Upper lobe of right lung (tissue), 1 donor: Measurements from ENCODE around the gene STAT1. TPM values are rescaled to one million over a fixed set of nuclear protein-coding genes. Genes with fewer than 3 reads are reported as not detected.

ENCODE experiments used
- ATAC-seq: fragments of 200-7000 bp; cut with Tn5 transposase; one replicate; pipeline ENCODE4 v1.9.1; 2020; ENCODE audit warnings: mild to moderate bottlenecking, moderate library complexity
- DNase-seq: peaks from one replicate; pipeline ENCODE4 v3.0.0-alpha.2; 2020
- H3K27ac ChIP-seq: fragments of 200-600 bp; one replicate; pipeline ENCODE4 v1.8.0; 2022
- H3K27me3 ChIP-seq: fragments of 200-600 bp; one replicate; pipeline ENCODE4 v1.8.0; 2022; ENCODE audit warnings: mild to moderate bottlenecking
- H3K36me3 ChIP-seq: fragments of 200-600 bp; one replicate; pipeline ENCODE4 v1.8.0; 2022
- H3K4me1 ChIP-seq: fragments of 200-600 bp; one replicate; pipeline ENCODE4 v1.8.0; 2022
- H3K4me3 ChIP-seq: fragments of 200-600 bp; one replicate; pipeline ENCODE4 v1.8.0; 2022; ENCODE audit warnings: mild to moderate bottlenecking
- H3K9me3 ChIP-seq: fragments of 200-600 bp; one replicate; pipeline ENCODE4 v1.8.0; 2022
- intact Hi-C: fragments of 100-400 bp; cut with DNase I; formaldehyde crosslinking; loops from one replicate; pipeline ENCODE4 v1.11.0; 2022
- total RNA-seq: library from RNA; stranded (reverse); fragmentation: NEBNext Ultra II Directional; extraction: Animal tissue kit (Norgen Biotek cat#: 25700); gene quantifications from one replicate; pipeline ENCODE4 v1.2.1, GENCODE V29; 2021
- TF ChIP-seq, protein P1 (sequence below): fragments of 200-600 bp; IDR thresholded peaks from one replicate; pipeline ENCODE4 v1.8.0; 2022; ENCODE audit warnings: antibody characterized with exemption
- donor health status: DM: no; HTN: yes; CAD: no; lungs with severe emphysema.

The STAT1 gene
- total RNA-seq, 1 donor from 2014 or later = 98.6 TPM

DNA sequence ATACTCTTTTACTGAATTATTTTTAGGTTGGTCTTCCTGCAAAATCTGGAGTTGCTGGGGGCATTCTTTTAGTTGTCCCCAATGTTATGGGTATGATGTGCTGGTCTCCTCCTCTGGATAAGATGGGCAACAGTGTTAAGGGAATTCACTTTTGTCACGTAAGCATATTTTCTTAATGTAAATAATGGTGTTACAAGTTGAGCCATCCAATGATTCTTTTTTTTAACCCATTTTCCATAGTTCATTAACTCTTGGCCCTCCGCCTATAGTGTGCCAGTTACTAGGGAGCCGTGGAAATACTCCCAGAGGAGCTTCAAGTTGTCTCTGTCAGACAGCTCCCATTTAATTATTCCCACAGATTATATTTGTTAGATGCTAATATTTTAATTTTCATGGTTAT, 83.6 kb downstream of the STAT1 start:
- ATAC-seq (no peak), DNase-seq (no peak)
- peaks cover 78% of the 10 kb centered on the region for H3K36me3 ChIP-seq
- no peak overlapping the region for H3K4me3 ChIP-seq
- intact Hi-C loops = loop anchor here (10.0 kb wide), 1 partner anchor 54 kb away; no protein-coding TSS in a partner anchor
- no peak overlapping the region for H3K27ac ChIP-seq
- H3K27me3 ChIP-seq = no peaks in the 10 kb centered on the region
- no peaks in the 10 kb centered on the region for H3K4me1 ChIP-seq
- no peaks in the 10 kb centered on the region for H3K9me3 ChIP-seq
- TF ChIP-seq, protein P1, sequence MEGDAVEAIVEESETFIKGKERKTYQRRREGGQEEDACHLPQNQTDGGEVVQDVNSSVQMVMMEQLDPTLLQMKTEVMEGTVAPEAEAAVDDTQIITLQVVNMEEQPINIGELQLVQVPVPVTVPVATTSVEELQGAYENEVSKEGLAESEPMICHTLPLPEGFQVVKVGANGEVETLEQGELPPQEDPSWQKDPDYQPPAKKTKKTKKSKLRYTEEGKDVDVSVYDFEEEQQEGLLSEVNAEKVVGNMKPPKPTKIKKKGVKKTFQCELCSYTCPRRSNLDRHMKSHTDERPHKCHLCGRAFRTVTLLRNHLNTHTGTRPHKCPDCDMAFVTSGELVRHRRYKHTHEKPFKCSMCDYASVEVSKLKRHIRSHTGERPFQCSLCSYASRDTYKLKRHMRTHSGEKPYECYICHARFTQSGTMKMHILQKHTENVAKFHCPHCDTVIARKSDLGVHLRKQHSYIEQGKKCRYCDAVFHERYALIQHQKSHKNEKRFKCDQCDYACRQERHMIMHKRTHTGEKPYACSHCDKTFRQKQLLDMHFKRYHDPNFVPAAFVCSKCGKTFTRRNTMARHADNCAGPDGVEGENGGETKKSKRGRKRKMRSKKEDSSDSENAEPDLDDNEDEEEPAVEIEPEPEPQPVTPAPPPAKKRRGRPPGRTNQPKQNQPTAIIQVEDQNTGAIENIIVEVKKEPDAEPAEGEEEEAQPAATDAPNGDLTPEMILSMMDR = no peak

DNA sequence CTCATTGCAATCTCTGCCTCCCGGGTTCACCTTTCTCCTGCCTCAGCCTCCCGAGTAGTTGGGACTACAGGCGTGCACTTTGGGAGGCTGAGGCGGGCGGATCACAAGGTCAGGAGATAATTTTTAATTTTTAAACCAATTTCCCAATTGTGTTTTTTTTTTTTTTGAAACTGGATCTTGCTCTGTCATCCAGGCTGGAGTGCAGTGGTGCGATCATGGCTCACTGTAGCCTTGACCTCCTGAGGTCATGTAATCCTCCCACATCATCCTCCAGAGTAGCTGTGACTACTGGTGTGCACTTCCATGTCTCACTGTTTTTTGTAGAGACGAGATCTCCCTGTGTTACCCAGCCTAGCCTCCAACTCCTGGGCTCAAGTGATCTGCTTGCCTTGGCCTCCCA, 84.1 kb downstream of the STAT1 start:
- no peak for DNase-seq
- intact Hi-C loops = loop anchor here (10.0 kb wide), 1 partner anchor 55 kb away; no protein-coding TSS in a partner anchor
- ATAC-seq = no peak
- no peak overlapping the region for H3K27ac ChIP-seq
- H3K9me3 ChIP-seq = no peaks in the 10 kb centered on the region
- TF ChIP-seq, protein P1 = no peak
- no peaks in the 10 kb centered on the region for H3K27me3 ChIP-seq
- H3K36me3 ChIP-seq = peaks cover 83% of the 10 kb centered on the region
- no peak overlapping the region for H3K4me3 ChIP-seq
- no peaks in the 10 kb centered on the region for H3K4me1 ChIP-seq

DNA sequence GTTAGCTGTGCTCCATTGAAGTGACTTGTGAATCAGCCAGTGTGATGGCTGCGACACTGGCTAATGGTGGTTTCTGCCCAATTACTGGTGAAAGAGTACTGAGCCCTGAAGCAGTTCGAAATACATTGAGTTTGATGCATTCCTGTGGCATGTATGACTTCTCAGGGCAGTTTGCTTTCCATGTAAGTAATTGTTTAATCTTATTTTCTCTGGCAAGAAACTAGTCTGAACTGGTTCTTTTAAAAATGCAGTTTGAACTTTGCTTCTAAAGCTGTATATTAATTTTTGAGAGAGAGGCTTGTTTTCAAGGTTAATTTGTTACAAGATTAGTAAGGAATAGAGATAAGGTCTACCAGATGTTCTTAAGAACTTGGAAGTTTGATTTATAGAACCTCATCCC, 86.7 kb downstream of the STAT1 start:
- intact Hi-C loops = no loop called here
- ATAC-seq (no peak), DNase-seq (no peak)
- H3K27me3 ChIP-seq = no peaks in the 10 kb centered on the region
- peak overlapping the region; percentile 7 for H3K27ac ChIP-seq
- peaks cover 89% of the 10 kb centered on the region for H3K36me3 ChIP-seq
- TF ChIP-seq, protein P1 = no peak
- no peaks in the 10 kb centered on the region for H3K4me1 ChIP-seq
- no peaks in the 10 kb centered on the region for H3K9me3 ChIP-seq
- no peak overlapping the region for H3K4me3 ChIP-seq

DNA sequence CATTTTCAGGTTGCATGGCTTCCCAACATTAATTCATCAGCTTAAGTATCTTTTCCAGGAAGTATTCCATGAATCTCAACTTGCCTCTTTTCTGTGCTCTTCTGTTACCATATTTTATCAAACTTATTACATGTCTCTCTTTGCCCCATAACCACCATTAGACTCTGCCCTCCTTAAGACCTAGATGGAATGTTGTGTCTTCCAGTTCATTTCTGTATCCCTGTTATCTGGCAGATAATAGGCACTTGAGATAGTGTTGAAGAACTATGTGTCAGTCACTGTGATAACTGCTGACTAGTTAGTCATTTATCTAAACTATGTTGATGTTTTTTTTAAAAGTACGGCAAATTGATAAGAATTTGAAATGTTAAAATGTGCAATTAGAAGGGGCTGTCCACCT, 91.6 kb downstream of the STAT1 start:
- no peak for ATAC-seq

DNA sequence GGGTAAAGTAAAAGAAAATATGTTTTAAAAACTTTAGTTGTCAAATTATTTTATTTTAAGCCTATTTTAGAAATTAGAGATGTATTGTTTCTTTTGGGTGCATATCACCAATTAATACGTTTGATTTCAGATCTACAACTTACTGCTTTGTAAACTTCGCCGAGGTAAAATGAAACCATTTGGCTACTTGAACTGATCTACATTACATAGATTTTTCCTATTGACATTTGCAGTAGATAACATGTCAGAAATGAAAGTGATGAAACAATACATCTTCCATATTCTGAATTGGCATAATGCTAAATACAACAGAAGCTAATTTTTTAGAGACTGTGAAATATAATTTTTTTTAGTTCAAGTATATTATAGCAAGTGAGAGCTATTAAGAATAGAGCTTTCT, 93.9 kb downstream of the STAT1 start:
- Histone ChIP-seq H3K9me3 (no peaks in the 10 kb centered on the region), H3K4me1 (no peaks in the 10 kb centered on the region), H3K27me3 (no peaks in the 10 kb centered on the region), H3K36me3 (peaks cover 75% of the 10 kb centered on the region), H3K27ac (no peak overlapping the region), H3K4me3 (no peak overlapping the region)
- ATAC-seq (no peak), DNase-seq (no peak)
- intact Hi-C loops = no loop called here
- TF ChIP-seq, protein P1 = no peak

More for the DNA sequence above, 91.6 kb downstream of the STAT1 start:
- Histone ChIP-seq H3K9me3 (no peaks in the 10 kb centered on the region), H3K4me3 (no peak overlapping the region), H3K36me3 (peaks cover 80% of the 10 kb centered on the region), H3K27ac (no peak overlapping the region), H3K27me3 (no peaks in the 10 kb centered on the region), H3K4me1 (no peaks in the 10 kb centered on the region)
- intact Hi-C loops = no loop called here
- TF ChIP-seq, protein P1 = no peak
- DNase-seq = no peak

Other genes starting within 250 kb of the STAT1 start
- gene GLS, start 133.3 kb downstream of the STAT1 start, total RNA-seq = 209 TPM
- gene STAT4, start 136.8 kb upstream of the STAT1 start, total RNA-seq = 8.0 TPM
- 231 TPM for gene MYO1B, start 231.2 kb upstream of the STAT1 start, total RNA-seq